Skeletal muscle cell (primary cell): ENCODE measurements around the gene WDPCP.
"Not testable (repeated sequence)": the region's sequence is repeated elsewhere in the genome, so short reads cannot be mapped to it uniquely, and the experiment has no call there.

Source experiments
- DNase-seq: peaks from one replicate; pipeline ENCODE4 v3.0.0-alpha.2; 2010; ENCODE audit warnings: low read depth
- H3K4me3 ChIP-seq: 2 replicates; pipeline ENCODE4 v1.5.1; 2011; ENCODE audit warnings: low read depth, mild to moderate bottlenecking, control low read depth, low read length, moderate library complexity

WDPCP gene

DNA sequence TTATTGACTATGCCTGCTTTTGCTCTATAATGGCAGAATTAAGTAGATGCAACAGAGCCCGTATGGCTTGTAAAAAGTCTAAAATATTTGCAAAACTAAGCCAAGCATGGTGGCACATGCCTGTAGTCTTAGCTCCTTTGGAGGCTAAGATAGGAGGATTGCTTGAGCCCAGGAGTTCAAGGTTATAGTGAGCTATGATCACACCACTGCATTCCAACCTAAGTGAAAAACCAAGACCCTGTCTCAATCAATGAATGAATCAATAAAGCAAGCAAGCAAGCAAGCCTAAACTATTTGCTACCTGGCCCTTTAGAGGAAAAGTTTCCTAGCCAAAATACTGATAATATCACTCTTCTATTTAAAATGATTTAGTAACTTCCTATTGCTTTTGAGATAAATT lies 277.7 kb downstream of the WDPCP start:
- no peak overlapping the region for H3K4me3 ChIP-seq
- no peak for DNase-seq

DNA sequence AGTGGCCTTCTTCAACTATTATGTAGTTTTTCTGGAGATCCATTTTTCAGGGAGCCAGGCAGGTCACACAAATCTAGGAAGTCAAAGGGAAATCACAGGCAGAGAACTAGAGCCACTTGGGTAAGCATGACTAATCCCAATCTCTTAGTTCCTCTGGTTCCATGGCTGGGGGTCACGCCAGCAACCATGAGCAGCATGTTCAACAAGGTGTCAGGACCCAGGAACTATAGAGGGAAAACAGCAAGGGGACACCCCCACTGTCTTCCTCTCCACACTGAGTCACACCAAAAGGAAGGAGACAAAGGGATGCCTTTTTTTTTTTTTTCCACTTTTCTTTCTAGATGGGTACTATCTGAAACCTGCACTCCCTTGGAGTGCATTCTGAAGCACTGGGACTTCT lies 286.8 kb downstream of the WDPCP start:
- no peak overlapping the region for H3K4me3 ChIP-seq
- no peak for DNase-seq

DNA sequence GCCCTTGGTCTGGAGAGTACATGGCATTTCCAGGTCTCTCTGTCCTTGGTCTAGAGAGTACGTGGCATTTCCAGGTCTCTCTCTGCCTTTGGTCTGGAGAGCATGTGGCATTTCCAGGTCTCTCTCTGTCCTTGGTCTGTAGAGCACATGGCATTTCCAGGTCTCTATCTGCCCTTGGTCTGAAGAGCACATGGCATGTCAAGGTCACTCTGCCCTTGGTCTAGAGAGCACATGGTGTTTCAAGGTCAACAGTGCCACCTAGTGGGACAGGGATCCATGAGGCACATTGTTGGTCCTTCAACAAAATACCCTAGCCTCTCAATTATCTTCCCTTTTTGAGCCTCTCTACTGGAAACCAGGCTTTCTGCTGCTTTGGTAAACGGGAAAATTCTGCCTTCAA lies 287.4 kb downstream of the WDPCP start:
- no peak for DNase-seq
- H3K4me3 ChIP-seq: no peak overlapping the region

DNA sequence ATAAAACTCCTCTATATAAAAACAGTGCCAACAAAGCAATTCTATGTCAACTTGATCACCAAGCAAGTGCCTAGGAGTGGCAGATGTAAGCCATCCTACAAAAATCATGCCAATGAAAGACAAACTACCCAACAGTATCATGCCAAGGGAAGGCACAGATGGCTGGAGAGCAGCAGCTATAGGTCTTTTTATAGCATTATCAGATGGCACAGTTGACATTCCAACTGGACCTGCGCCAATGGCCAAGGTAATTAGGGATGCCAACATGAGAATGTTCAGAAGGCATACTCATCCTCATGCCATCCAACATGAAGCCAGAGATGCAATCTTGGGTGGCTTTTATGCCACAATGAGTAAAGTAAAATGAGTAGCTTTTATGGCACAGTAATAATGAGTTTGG lies 300.3 kb downstream of the WDPCP start:
- no peak for DNase-seq
- H3K4me3 ChIP-seq: no peak overlapping the region

DNA sequence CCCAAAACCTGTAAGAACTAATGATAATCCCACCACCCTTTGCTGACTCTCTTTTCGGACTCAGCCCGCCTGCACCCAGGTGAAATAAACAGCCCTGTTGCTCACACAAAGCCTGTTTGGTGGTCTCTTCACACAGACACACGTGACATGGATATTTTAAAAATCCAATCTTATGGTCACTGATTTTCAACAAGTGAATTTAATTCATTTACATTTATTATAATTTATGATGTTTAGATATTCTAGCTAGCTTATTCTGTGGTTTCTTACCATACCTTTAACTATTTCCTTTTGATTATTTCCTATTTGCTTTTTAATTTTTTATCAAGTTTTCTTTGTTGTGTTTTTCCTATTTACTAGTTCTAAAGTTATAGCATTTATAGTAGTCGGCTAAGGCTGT lies 301.8 kb downstream of the WDPCP start:
- not testable (repeated sequence) for H3K4me3 ChIP-seq, DNase-seq

DNA sequence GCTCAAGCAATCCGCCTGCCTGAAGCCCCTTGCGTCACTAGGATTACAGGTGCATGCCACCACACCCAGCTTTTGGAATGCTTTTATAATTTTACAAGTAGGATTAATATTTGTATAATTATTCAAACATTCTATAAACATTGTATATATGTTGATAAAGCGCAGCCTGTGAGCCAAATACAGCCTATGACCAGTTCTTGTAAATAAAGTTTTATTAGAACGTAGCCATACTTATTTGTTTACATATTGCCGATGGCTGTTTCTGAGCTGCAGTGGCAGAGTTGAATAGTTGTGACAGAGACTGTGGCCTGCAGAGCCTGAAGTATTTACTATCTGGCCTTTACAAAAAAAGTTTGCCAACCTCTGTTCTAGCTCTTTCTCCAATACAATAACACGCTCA lies 305.0 kb downstream of the WDPCP start:
- no peak for DNase-seq
- H3K4me3 ChIP-seq: no peak overlapping the region

DNA sequence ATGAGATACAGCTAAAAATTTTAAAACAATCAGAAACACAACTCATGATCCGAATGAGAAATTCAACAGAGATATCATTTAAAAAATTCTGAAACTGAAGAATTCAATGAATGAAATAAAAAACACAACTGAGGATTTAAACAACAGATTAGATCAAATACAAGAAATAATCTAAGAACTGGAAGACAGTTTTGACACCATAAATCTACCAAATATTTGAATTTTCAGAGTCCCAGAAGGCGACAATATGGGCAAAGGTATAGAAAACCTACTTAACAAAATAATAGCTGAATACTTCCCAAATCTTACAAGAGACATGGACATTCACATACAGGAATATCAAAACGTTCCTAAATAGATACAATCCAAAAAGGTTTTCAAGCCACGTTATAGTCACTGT lies 315.7 kb downstream of the WDPCP start:
- no peak overlapping the region for H3K4me3 ChIP-seq
- DNase-seq: no peak

DNA sequence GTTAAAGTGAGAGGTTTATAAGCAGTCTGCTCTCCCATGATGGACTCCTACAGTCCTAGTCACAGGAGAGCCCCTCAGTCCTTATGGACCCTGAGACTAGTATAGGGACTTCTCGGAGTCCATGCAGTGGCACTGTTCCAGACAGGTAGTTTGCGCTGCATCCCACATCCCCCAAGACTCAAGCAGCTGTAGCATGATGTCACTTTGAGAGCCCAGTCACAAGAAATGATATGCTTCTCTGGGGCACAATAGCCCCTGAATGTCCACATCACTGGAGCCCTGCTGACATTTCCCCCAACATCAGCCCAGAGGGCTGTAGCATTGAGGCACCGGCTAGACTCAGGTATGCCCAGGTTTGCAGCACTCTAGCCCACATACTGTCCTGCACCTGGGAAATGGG lies 317.6 kb downstream of the WDPCP start:
- no peak for DNase-seq
- H3K4me3 ChIP-seq: no peak overlapping the region

DNA sequence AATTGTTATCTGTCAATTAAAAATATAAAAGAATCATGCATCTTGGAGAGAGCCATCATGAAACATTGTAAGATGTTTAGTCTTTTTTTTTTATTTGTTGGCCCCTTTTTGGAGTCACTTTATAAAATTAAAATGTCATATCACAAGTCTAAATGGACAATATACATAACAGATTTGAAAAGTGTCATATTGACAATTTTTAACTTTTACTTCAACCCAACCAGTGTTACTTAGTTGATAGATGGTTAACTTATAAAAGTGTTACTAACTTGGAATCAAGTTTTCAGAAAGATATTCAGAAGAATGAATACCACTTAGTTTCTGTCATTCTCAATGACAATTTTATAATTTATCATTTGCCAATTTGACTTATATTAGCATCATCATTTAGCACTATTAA lies 319.3 kb downstream of the WDPCP start:
- no peak overlapping the region for H3K4me3 ChIP-seq
- DNase-seq: no peak

DNA sequence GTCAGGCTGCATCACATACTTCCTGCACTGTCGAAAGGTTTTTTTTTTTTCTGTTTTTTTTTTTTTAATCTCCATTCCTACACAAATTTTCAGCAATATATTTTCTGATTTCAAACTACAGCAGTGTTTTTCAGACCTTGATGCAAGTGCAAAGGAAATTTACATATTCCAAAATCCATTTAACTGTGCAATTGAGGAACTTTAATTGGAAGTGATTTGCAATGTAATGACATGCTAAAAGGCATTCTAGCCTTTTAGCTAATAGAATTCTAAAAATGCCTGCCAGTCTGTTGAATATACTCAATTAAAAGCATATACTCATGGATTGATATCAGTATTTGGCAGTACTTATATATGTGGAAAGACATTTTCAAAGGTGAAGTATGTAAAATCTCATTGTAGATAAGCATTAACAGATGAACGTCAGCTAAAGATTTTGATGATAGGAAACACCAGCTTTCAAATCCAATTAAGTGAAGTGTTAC lies 327.1 kb downstream of the WDPCP start:
- no peak for DNase-seq
- H3K4me3 ChIP-seq: no peak overlapping the region

DNA sequence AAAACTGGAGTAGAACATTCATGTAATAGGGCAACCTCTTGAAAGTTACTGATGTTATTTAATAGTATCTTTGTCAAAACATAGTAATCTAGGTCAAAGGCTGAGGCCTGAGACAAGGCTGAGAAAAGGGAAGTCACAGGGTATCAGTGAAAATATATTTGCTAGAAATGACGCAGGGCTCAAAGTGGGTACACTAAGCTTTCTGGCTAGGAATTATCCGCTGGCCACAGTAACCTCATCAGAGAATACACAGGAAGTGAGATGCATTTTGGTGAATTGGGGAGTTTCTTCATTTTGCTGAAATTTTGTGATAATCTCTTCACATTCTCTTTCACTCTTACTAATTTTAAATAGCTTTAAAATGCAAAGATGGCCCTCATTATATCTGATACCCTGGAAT lies 330.8 kb downstream of the WDPCP start:
- DNase-seq: no peak
- no peak overlapping the region for H3K4me3 ChIP-seq

DNA sequence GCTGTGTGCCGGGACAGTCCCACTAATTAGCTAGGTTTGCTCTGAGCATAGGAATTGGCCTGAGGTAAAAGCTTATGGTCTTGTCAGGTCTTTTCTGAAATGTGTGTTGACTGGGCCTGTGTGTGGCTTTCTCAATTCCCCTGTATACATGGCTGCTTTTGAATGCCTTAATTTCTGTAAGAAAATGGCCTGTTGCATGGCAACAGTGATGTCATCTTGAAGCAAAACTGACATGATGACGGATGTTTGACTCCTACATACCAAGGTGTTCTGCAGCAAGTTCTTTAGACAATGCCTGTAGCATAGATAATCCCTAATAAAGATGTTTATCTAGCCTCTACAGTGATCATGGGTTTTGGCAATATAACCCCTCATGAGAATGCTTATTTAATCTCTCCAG lies 339.1 kb downstream of the WDPCP start:
- no peak overlapping the region for H3K4me3 ChIP-seq
- no peak for DNase-seq

DNA sequence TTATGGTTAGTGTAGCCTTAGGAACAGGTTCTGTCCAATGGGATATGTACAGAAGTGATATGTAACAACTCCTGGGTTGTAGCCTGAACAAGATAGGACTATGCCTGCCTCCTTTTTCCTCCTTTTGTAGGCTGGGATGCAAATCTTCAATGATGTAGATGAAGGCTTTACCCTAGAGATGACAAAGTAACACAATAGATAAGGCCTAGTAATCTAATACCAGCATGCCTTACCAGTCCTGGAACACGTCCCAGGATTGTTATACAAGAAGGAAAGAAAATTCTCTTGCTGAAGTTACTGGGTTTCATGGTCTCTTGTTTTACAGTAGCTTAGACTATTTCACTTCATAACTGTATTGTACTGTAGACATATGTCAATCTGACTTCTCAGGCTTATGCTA lies 345.5 kb downstream of the WDPCP start:
- no peak overlapping the region for H3K4me3 ChIP-seq
- no peak for DNase-seq

DNA sequence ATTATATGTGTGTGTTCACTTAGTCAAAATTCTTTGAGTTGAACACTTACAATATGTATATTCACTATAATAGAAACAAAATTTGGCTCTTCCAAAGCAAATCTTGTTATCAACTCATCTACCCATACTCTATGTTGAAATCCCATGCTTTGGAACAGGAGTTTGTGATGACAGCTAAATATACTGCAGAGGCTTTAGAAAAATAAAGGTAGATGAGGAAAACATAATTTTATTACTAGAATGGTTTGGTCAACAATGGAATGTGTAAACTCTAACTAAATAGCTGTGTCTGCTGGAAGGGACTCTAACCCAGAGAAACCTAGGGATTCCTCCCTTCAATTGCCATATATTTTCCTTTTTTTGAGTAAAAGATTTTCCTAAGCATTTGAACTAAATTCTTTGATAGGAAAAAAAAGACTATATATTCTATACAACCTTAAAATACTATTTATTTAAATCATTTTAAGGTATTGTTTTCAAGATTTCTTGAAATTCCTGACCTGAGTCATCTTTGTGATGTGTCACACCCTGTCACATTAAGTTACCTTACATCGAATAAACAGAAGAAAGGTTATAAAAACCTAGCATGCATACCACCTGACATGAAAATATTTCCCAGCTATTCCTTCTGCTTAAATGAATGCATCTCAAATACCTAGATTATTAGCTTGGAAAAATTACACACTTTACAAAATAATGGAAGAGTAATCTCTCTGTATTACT lies 362.2 kb downstream of the WDPCP start:
- no peak overlapping the region for H3K4me3 ChIP-seq
- no peak for DNase-seq

DNA sequence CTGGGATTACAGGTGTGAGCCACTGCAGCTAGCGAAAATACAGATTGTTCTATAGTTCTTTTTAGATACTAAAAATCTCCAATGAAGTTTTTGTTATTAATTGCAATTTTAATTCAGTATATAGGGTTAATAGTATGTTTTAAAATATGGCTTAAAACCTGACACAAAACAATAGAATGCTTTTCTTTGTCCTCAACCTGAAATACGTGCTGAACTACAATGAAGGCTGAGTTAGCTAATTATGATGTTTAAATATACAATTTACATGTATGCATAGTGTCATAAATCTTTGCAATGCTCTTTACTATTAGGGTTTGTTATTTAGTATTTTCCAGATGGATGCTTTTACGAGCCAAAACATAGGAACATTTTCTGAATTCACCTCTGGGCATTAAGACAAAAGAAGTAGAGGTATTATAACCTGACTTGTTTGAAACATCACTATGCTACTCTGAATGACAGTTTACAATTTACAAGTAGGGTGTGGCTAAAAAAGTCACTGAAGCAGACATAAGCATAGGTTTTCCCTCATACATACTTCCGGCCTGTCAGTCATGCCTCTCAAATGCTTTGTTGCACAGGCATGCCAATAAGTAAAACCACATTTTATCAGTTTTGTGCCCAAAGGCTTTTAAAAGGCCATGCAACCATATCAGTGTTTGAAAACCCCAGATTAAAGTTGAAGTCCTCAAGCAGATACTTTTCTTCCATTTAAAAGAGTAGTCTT lies 369.3 kb downstream of the WDPCP start:
- no peak overlapping the region for H3K4me3 ChIP-seq
- no peak for DNase-seq

DNA sequence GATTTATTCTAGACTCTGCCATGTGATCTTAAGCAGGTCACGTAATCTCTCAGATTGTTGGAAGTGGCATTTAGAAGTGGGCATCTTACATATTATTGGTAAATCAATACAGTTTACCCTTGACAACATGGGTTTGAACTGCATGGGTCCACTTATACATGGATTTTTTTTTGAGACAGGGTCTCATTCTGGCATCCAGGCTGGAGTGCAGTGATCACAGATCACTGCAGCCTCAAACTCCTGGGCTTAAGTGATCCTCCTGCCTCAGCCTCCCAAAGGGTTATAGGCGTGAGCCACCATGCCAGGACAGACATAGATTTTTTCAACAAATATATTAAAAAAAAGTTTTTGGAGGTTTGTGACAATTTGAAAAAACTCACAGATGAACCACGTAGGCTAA lies 393.0 kb downstream of the WDPCP start:
- no peak overlapping the region for H3K4me3 ChIP-seq
- DNase-seq: no peak

DNA sequence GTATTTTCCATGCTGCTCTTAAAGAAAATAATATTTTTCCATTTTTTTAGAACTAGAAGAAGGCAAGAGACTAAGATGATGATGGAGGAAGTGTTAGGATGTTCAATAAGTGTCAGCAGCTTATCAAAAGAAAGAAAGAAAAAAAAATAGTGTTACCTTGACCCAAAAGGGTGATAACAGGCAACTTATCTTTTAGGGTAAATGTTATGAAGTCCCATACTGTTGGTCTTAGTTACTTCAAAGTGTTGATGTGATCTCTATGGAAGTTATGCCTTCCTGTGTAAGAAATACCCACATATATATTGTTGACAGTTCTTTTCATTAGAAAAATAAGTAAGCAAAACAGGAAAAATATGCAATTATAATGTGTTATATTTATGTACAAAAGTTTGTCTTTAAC lies 394.1 kb downstream of the WDPCP start:
- DNase-seq: no peak
- H3K4me3 ChIP-seq: no peak overlapping the region

DNA sequence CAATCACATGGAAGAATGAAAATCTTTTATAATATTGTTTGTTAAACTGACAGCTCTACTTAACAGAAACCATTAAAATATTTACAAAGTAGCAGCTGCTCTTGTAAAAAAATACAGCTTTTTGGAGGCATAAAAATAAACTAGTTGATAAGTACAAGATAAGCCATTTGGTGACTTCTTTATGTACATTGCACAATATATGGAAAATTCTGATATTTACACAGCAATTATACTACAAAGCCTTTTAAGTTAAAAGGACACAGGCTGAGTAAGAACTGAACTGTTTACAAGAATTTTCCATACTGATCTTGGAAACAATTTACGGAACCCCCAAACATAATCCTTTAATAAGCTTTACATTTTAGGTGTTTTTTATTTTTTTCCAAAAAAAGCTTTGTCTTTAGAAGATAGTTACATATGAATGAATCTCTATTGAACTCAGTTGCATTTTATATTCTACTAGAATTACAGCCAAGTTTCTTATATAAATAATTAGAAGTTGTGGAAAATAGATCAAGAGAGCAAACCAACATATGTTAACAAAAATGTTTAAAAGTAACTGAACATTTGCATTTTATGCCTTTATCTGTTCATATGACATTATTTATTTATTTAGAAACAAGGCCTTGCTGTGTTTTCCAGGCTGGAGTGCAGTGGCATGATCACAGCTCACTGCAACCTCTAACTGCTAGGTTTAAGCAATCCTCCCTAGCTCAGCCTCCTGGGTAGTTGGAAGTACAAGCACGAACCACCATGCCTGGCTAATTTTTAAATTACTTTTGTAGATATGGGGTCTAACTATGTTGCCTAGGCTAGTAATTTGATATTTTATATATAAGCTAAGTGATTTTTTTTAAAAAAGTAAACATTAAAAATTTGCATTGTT lies 395.1 kb downstream of the WDPCP start:
- no peak overlapping the region for H3K4me3 ChIP-seq
- no peak for DNase-seq

DNA sequence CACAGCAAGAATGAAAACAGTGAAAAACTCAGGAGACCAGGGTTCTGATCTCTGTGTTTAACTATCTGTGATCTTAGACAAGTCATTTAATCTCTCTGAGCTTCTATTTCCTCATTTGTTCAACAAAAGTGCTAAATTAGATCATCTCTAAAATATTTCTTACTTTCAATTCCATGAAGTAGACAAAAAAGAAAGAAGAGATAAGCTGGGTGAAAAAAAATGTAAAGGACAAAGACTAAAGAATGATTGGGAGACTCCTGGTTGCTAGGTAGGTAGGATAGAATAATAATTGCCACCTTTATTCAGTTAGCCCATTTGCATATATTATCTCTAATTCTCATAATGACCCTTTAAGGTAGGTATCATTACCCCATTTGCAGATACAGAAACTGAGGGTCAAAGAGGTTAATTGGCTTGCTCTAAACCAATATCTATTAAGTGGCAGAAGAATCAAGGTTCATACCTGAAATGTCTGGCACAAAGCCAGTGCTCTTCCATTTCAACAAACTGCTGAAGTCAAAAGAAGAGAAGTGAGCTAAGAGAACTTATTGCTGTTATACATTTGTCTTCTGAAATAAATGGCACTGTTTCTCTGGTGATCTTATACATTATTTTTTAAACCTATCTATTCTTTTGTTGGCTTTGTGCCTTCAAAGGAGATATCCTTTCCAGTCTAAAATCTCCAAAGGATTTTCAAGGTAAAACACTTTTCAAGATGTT lies 395.9 kb downstream of the WDPCP start:
- no peak overlapping the region for H3K4me3 ChIP-seq
- DNase-seq: no peak

DNA sequence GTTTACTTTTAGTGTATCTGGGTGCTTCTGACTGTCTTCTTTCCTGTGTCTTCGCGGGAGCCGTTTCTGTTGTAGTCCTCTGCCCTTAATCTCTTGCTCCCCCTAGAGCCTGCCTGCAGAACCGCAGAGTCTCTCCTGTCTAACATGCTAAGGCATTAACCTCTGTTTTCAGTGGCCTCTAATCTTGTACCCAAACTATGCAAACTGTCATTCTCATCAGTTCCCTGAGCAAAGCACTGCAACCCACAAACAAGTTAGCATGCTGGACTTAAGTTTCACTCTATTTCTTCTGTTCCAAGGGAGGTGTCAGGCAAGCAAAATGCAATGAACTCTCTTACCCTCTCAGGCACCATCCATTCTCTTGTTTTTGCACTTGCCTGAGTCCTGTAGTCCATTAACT lies 399.3 kb downstream of the WDPCP start:
- H3K4me3 ChIP-seq: no peak overlapping the region
- peak; percentile 2 for DNase-seq
